IPS-15b (cell line): ENCODE results near the gene FIZ1.

Source experiments
- H3K27me3 ChIP-seq: one replicate; pipeline ENCODE4 v1.6.1; 2013; ENCODE audit warnings: low read length; ENCODE audit not compliant: control insufficient read depth, insufficient read depth
- H3K36me3 ChIP-seq: one replicate; pipeline ENCODE4 v1.6.1; 2013; ENCODE audit warnings: low read length; ENCODE audit not compliant: control insufficient read depth, insufficient read depth
- H3K4me1 ChIP-seq: one replicate; pipeline ENCODE4 v1.6.1; 2013; ENCODE audit warnings: mild to moderate bottlenecking, low read length; ENCODE audit not compliant: control insufficient read depth, insufficient read depth
- H3K4me3 ChIP-seq: one replicate; pipeline ENCODE4 v1.5.1; 2013; ENCODE audit warnings: low read depth, low read length
- H3K9ac ChIP-seq: one replicate; pipeline ENCODE4 v1.6.1; 2013; ENCODE audit warnings: low read depth, mild to moderate bottlenecking, low read length
- H3K9me3 ChIP-seq: one replicate; pipeline ENCODE4 v1.6.1; 2013; ENCODE audit warnings: mild to moderate bottlenecking, low read length; ENCODE audit not compliant: control insufficient read depth, insufficient read depth

FIZ1 gene

GRCh38 chr19:55597501-55597921 lies 1.8 kb downstream of the FIZ1 start:
- H3K4me3 ChIP-seq = peak overlapping the region; percentile 61
- peaks cover 10% of the 10 kb centered on the region for H3K4me1 ChIP-seq
- H3K9me3 ChIP-seq = no peaks in the 10 kb centered on the region
- H3K9ac ChIP-seq = peak overlapping the region; percentile 37
- no peaks in the 10 kb centered on the region for H3K27me3 ChIP-seq
- peaks cover 3% of the 10 kb centered on the region for H3K36me3 ChIP-seq

GRCh38 chr19:55596304-55596703 lies 3.0 kb downstream of the FIZ1 start:
- Histone ChIP-seq H3K9ac (no peak overlapping the region), H3K4me1 (peaks cover 10% of the 10 kb centered on the region), H3K27me3 (no peaks in the 10 kb centered on the region), H3K4me3 (no peak overlapping the region), H3K36me3 (peaks cover 7% of the 10 kb centered on the region), H3K9me3 (no peaks in the 10 kb centered on the region)

GRCh38 chr19:55594996-55595545 lies 4.2 kb downstream of the FIZ1 start:
- no peaks in the 10 kb centered on the region for H3K27me3 ChIP-seq

DNA sequence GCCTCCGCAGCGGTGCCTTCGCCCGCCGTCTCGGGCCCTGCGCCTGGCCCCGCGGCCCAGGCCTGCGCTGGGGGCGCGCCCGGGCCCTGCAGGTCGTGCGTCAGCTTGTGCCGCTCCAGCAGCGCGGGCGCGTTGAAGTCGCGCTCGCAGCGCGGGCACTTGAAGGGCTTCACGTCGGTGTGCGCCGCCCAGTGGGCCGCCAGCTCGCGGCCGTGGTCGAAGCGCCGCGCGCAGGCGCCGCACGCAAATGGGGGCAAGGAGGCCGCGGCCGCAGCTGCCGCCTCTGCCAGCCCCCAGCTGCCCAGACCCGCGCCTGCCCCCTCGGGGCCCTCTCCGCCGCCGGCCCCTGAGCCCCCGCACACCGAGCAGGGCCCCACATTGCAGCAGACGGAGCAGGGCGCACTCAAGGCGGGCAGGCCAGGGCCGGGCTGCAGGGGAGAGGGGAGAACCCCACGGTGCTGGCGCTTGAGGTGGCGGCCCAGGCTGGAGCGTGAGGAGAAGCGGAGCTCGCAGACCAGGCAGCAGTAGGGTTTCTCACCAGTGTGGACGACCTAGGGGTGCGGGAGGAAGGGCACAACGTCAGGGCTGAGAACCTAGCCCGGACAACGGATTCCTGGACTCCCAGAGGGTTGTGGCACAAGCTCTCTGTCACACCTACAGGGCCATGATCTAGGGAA lies 6.1 kb downstream of the FIZ1 start:
- Histone ChIP-seq H3K27me3 (no peaks in the 10 kb centered on the region), H3K4me1 (peaks cover under 1% of the 10 kb centered on the region), H3K9ac (no peak overlapping the region), H3K36me3 (peaks cover 7% of the 10 kb centered on the region), H3K9me3 (no peaks in the 10 kb centered on the region), H3K4me3 (no peak overlapping the region)

More at GRCh38 chr19:55594996-55595545, 4.2 kb downstream of the FIZ1 start:
- H3K4me1 ChIP-seq = peaks cover 5% of the 10 kb centered on the region
- no peaks in the 10 kb centered on the region for H3K9me3 ChIP-seq
- no peak overlapping the region for H3K9ac ChIP-seq
- peaks cover 7% of the 10 kb centered on the region for H3K36me3 ChIP-seq
- H3K4me3 ChIP-seq = no peak overlapping the region

DNA sequence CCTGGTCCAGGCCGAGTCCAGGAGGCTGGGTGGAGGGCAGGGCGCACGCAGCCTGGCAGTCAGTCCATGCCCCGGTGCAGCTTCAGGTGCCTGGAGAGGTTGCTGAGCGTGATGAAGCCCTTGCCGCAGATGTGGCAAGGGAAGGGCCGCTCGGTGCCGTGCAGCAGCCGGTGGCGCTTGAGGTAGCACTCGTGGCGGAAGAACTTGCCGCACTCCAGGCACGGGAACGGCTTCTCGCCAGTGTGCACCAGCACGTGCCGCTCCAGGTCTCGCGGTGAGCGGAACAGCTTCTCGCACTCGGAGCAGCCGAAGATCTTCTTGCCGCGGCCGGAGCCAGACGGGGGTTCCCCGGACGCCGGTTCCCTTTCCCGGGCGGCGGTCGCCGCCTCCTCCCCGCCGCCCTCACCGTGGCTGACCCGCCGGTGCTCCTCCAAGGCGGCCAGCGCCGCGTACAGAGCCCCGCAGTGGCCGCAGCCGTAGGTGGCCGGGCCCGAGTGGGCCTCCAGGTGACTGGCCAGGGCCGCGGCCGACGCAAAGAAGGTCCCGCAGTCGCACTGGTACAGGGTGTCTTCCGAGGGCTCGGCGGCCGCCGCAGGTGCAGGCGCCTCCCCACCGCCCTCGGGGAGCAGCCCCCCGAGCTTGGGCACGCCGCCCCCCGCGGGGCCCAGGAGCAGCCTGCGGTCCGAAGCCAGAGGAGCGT lies 6.8 kb downstream of the FIZ1 start:
- Histone ChIP-seq H3K9me3 (no peaks in the 10 kb centered on the region), H3K9ac (no peak overlapping the region), H3K27me3 (no peaks in the 10 kb centered on the region), H3K4me1 (no peaks in the 10 kb centered on the region), H3K36me3 (peaks cover 7% of the 10 kb centered on the region), H3K4me3 (no peak overlapping the region)

DNA sequence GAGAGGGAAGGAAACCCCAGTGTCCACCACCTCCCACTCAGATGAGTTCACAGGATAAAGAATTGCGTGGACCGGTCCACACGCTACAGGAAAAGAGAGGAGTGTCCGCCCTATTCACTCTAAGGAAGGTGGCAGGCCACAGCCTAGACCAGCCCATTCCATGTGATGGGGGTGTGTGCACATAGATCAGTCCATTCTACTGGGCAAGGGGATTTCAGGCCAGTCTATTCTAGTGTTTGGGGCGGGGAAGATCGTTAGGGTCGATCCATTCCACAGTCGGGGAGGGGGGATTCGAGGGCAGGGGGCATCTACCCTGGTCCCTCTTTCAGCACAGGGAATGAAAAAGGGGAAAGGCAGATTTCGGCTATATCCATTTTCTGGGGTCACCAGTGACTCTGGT lies 7.8 kb downstream of the FIZ1 start:
- no peaks in the 10 kb centered on the region for H3K9me3 ChIP-seq
- no peak overlapping the region for H3K9ac ChIP-seq
- no peaks in the 10 kb centered on the region for H3K27me3 ChIP-seq
- H3K4me1 ChIP-seq = peaks cover 2% of the 10 kb centered on the region
- H3K36me3 ChIP-seq = peaks cover 7% of the 10 kb centered on the region
- H3K4me3 ChIP-seq = no peak overlapping the region

GRCh38 chr19:55590617-55591016 lies 8.7 kb downstream of the FIZ1 start:
- Histone ChIP-seq H3K27me3 (no peaks in the 10 kb centered on the region), H3K9me3 (no peaks in the 10 kb centered on the region), H3K36me3 (peaks cover 4% of the 10 kb centered on the region), H3K4me3 (no peak overlapping the region), H3K4me1 (peaks cover 2% of the 10 kb centered on the region), H3K9ac (no peak overlapping the region)

DNA sequence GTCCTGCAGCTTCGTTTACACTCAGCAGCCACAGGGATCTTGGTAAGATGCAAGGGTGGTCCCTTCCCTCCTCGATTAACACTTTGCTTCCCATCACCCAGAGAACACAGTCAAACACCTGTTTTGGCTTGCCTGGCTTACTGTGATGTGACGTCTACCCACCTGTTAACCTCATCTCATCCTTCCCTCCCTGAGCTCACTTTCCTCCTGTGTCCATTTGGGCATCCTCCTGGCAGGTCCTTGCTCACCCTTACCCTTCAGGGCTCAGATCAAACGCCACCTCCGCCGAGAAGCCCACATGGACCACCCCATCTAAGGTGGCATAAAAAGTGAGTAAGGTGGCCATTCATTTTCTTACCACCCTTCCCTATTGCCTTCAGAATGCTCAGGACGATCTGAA lies 9.2 kb downstream of the FIZ1 start:
- peaks cover 2% of the 10 kb centered on the region for H3K4me1 ChIP-seq
- no peaks in the 10 kb centered on the region for H3K27me3 ChIP-seq
- no peaks in the 10 kb centered on the region for H3K9me3 ChIP-seq
- H3K4me3 ChIP-seq = no peak overlapping the region
- H3K36me3 ChIP-seq = peaks cover 4% of the 10 kb centered on the region
- no peak overlapping the region for H3K9ac ChIP-seq

DNA sequence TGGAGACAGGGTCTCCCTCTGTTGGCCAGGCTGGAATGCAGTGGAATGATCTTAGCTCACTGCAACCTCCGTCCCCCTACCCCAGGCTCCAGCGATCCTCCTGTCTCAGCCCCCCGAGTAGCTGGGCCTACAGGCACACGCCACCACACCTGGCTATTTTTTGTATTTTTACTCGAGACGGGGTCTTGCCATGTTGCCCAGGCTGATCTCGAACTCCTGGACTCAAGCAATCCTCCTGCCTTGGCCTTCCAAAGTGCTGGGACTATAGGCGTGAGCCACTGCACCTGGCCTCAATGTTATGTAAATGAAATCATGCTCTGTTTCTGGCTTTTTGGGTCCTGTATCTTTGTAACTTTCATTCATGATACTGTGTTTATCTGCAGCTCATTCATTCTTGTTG lies 10.6 kb downstream of the FIZ1 start:
- Histone ChIP-seq H3K27me3 (no peaks in the 10 kb centered on the region), H3K36me3 (peaks cover 4% of the 10 kb centered on the region), H3K9ac (no peak overlapping the region)

DNA sequence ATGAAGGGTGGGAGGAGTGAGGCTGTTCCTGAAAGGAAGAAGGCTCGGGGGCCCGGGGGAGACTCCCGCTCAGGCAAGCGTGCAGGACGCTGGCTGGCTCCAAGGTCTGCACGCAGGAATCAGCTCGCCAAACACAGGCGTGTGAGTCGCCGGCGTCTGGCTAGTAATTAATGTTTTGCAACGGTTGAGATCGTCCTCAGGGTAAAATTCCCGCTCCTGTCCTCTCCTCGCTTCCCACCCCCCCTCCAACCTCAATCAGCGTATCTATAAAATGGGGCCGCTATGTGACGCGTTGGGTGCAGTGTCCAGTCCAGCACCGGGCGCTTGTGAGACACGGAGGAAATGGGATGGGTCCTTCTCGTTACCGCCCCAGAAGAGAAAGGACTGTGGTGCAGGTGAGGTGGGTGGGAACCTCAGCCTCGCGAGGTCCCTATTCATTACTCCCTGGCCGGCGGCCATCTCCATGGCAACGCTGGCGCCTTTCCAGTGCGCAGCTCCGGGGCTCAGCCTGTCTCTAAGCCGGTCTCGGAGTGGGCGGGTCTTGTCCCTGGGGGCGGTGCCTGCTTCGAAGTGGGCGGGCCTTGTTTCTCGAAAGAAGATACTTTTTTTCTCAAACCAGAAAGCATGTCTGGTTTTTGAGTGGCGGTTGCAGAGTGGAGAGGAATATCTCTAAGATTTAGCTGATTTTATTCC lies 12.2 kb downstream of the FIZ1 start:
- Histone ChIP-seq H3K9ac (no peak overlapping the region), H3K27me3 (no peaks in the 10 kb centered on the region), H3K4me1 (peaks cover 2% of the 10 kb centered on the region), H3K4me3 (peak overlapping the region; percentile 67), H3K9me3 (no peaks in the 10 kb centered on the region), H3K36me3 (peaks cover under 1% of the 10 kb centered on the region)

More for the DNA sequence above, 10.6 kb downstream of the FIZ1 start:
- Histone ChIP-seq H3K9me3 (no peaks in the 10 kb centered on the region), H3K4me1 (peaks cover 2% of the 10 kb centered on the region), H3K4me3 (no peak overlapping the region)

GRCh38 chr19:55585658-55586339 lies 13.5 kb downstream of the FIZ1 start:
- Histone ChIP-seq H3K9ac (no peak overlapping the region), H3K9me3 (no peaks in the 10 kb centered on the region), H3K27me3 (no peaks in the 10 kb centered on the region), H3K4me3 (peak overlapping the region; percentile 79), H3K36me3 (no peaks in the 10 kb centered on the region), H3K4me1 (peaks cover 5% of the 10 kb centered on the region)
